Activated naive CD4-positive, alpha-beta T cell treated with anti-CD3 and anti-CD28 coated beads, Interleukin-2, amount 50 U/mL, for 72 hours (primary cell): ENCODE results near the gene PRR22. TPM values are rescaled to one million over a fixed set of nuclear protein-coding genes. Genes with fewer than 3 reads are reported as not detected.

ENCODE experiments used
- ATAC-seq, 2 donors: fragments of 150-1000 bp; cut with Tn5 transposase; 2 replicates each; pipeline ENCODE4 v1.10.0; 2021; ENCODE audit warnings: mild to moderate bottlenecking in 2 of 2, moderate library complexity in 2 of 2
- DNase-seq, 2 donors: peaks; one replicate each; pipeline ENCODE4 v3.0.0; 2021 to 2022; ENCODE audit warnings: low spot score in 2 of 2
- H3K27ac Mint-ChIP-seq, 2 donors: one replicate each; pipeline ENCODE4 v1.8.0; 2022; ENCODE audit warnings: mild to moderate bottlenecking in 2 of 2, mixed read lengths in 2 of 2
- H3K36me3 Mint-ChIP-seq, 2 donors: one replicate each; pipeline ENCODE4 v1.8.0; 2022; ENCODE audit warnings: mixed read lengths in 2 of 2
- H3K9me3 Mint-ChIP-seq, 2 donors: one replicate each; pipeline ENCODE4 v1.8.0; 2022; ENCODE audit warnings: mixed read lengths in 2 of 2
- total RNA-seq, 2 donors: library from RNA; stranded (reverse); gene quantifications; one replicate each; pipeline ENCODE4 v1.2.3, GENCODE V29; 2022

PRR22 gene
- total RNA-seq, result 1 to 10 TPM; 1.8 to 7.4 TPM

- peak in 1 of 2 donors; percentile 2 for ATAC-seq
- H3K9me3 Mint-ChIP-seq, result no peaks in the 10 kb centered on the region
- peaks cover 0 to 7% of the 10 kb centered on the region in 2 donors for H3K36me3 Mint-ChIP-seq
- H3K27ac Mint-ChIP-seq, result peak within 1 kb of the TSS in 1 of 2 donors; percentile 55
- no peak for DNase-seq
Observed at GRCh38 chr19:5784581-5785147, at the start of gene PRR22. TSS of gene PRR22 (minus strand) at chr19:5784746. CDS start at chr19:5784660, 86 bp downstream.

- H3K9me3 Mint-ChIP-seq, result no peaks in the 10 kb centered on the region
Observed at GRCh38 chr19:5832527-5833216, 48.1 kb upstream of the PRR22 start.

GRCh38 chr19:5832061-5832460 lies 47.5 kb upstream of the PRR22 start:
- no peak for ATAC-seq
- Mint-ChIP-seq H3K9me3 (no peaks in the 10 kb centered on the region), H3K27ac (no peak overlapping the region)

More at GRCh38 chr19:5832527-5833216, 48.1 kb upstream of the PRR22 start:
- ATAC-seq (no peak), DNase-seq (no peak)
- Mint-ChIP-seq H3K36me3 (peaks cover 0 to 9% of the 10 kb centered on the region in 2 donors), H3K27ac (no peak overlapping the region)

GRCh38 chr19:5831159-5831558 lies 46.6 kb upstream of the PRR22 start:
- no peaks in the 10 kb centered on the region for H3K9me3 Mint-ChIP-seq
- H3K27ac Mint-ChIP-seq, result no peak overlapping the region
- H3K36me3 Mint-ChIP-seq, result peaks cover 0 to 9% of the 10 kb centered on the region in 2 donors
- ATAC-seq (no peak), DNase-seq (no peak)

More at GRCh38 chr19:5832061-5832460, 47.5 kb upstream of the PRR22 start:
- peaks cover 0 to 9% of the 10 kb centered on the region in 2 donors for H3K36me3 Mint-ChIP-seq
- DNase-seq, result no peak

GRCh38 chr19:5829567-5830310 lies 45.2 kb upstream of the PRR22 start:
- Mint-ChIP-seq H3K9me3 (no peaks in the 10 kb centered on the region), H3K27ac (peak overlapping the region; percentile 29 to 62), H3K36me3 (peaks cover 0 to 9% of the 10 kb centered on the region in 2 donors)
- ATAC-seq, result no peak
- DNase-seq, result no peak

GRCh38 chr19:5828661-5829566 lies 44.4 kb upstream of the PRR22 start:
- ATAC-seq, result no peak
- peak; percentile 40 to 66 for DNase-seq
- Mint-ChIP-seq H3K36me3 (peaks cover 0 to 9% of the 10 kb centered on the region in 2 donors), H3K9me3 (no peaks in the 10 kb centered on the region), H3K27ac (peak overlapping the region; percentile 97 to 100)

GRCh38 chr19:5827891-5828660 lies 43.5 kb upstream of the PRR22 start:
- ATAC-seq, result peak; percentile 84
- peaks cover 0 to 9% of the 10 kb centered on the region in 2 donors for H3K36me3 Mint-ChIP-seq
- no peaks in the 10 kb centered on the region for H3K9me3 Mint-ChIP-seq
- DNase-seq, result peak; percentile 99 to 100
- peak overlapping the region; percentile 97 to 100 for H3K27ac Mint-ChIP-seq

GRCh38 chr19:5827342-5827890 lies 42.9 kb upstream of the PRR22 start:
- H3K9me3 Mint-ChIP-seq, result no peaks in the 10 kb centered on the region
- H3K36me3 Mint-ChIP-seq, result peaks cover 0 to 9% of the 10 kb centered on the region in 2 donors
- ATAC-seq (no peak), DNase-seq (no peak)
- H3K27ac Mint-ChIP-seq, result peak overlapping the region; percentile 95 to 97

- H3K27ac Mint-ChIP-seq, result peak overlapping the region; percentile 95 to 97
- DNase-seq (no peak), ATAC-seq (no peak)
- H3K9me3 Mint-ChIP-seq, result no peaks in the 10 kb centered on the region
- peaks cover 0 to 9% of the 10 kb centered on the region in 2 donors for H3K36me3 Mint-ChIP-seq
Observed at GRCh38 chr19:5826531-5827341, 42.2 kb upstream of the PRR22 start.

GRCh38 chr19:5825178-5825577 lies 40.6 kb upstream of the PRR22 start:
- no peak for DNase-seq
- H3K27ac Mint-ChIP-seq, result no peak overlapping the region
- no peak for ATAC-seq
- peaks cover 0 to 9% of the 10 kb centered on the region in 2 donors for H3K36me3 Mint-ChIP-seq
- H3K9me3 Mint-ChIP-seq, result no peaks in the 10 kb centered on the region

GRCh38 chr19:5824751-5825150 lies 40.2 kb upstream of the PRR22 start:
- ATAC-seq, result no peak
- no peaks in the 10 kb centered on the region for H3K9me3 Mint-ChIP-seq
- H3K27ac Mint-ChIP-seq, result no peak overlapping the region
- DNase-seq, result no peak
- peaks cover 0 to 9% of the 10 kb centered on the region in 2 donors for H3K36me3 Mint-ChIP-seq

- Mint-ChIP-seq H3K27ac (no peak overlapping the region), H3K9me3 (no peaks in the 10 kb centered on the region), H3K36me3 (peaks cover 0 to 7% of the 10 kb centered on the region in 2 donors)
- ATAC-seq (no peak), DNase-seq (no peak)
Observed at GRCh38 chr19:5823579-5824281, 39.2 kb upstream of the PRR22 start.

GRCh38 chr19:5822181-5822844 lies 37.8 kb upstream of the PRR22 start:
- H3K36me3 Mint-ChIP-seq, result no peaks in the 10 kb centered on the region
- DNase-seq (no peak), ATAC-seq (no peak)
- no peaks in the 10 kb centered on the region for H3K9me3 Mint-ChIP-seq
- no peak overlapping the region for H3K27ac Mint-ChIP-seq
